KOPT-K1 (cell line): ENCODE results near the gene FCN1.

Experiments used
- H3K27ac ChIP-seq: fragments of 200-600 bp; sonication (generic); 2 replicates; pipeline ENCODE4 v1.5.1; 2016; ENCODE audit warnings: antibody characterized with exemption, mild to moderate bottlenecking, low read depth, low read length; ENCODE audit not compliant: poor library complexity, severe bottlenecking
- H3K36me3 ChIP-seq: fragments of 200-600 bp; sonication (generic); 2 replicates; pipeline ENCODE4 v1.5.1; 2017; ENCODE audit warnings: antibody characterized with exemption, mild to moderate bottlenecking, low read length, moderate library complexity; ENCODE audit not compliant: insufficient read depth
- H3K9me3 ChIP-seq: fragments of 200-600 bp; sonication (generic); 2 replicates; pipeline ENCODE4 v1.5.1; 2017; ENCODE audit warnings: antibody characterized with exemption, low read length, mild to moderate bottlenecking; ENCODE audit not compliant: insufficient read depth, poor library complexity, severe bottlenecking

Gene FCN1

DNA sequence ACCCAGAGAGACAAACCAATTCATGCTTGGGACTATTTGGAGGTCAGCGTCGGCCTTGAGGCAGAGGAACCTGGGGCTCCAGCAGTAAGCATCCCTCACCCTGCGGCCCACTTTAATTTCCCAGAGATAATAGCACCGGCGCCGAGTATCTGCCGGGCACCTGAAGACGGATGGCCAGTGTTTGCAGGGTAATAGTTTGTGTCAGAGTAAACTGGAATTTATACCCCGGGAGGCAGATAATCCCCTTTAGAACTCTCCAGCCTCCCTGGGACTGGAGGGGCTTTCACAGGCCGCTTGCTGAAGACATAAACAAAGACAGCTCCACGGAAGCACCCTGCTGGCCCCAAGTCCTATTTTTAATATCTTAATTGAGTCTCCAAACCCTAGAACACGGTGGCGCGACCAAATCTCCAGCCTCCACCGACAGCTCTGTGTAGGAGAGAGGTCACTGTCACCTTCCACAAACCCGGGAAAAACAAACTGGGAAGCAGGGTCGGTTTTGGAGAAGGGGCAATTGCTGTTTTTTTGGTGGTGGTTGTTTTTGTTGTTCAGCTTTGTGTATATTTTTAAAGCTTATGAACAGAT lies 17.4 kb upstream of the FCN1 start:
- Histone ChIP-seq H3K27ac (no peak overlapping the region), H3K9me3 (no peaks in the 10 kb centered on the region), H3K36me3 (no peaks in the 10 kb centered on the region)

- Histone ChIP-seq H3K9me3 (no peaks in the 10 kb centered on the region), H3K27ac (no peak overlapping the region), H3K36me3 (no peaks in the 10 kb centered on the region)
Observed at GRCh38 chr9:134933076-134933659, 15.5 kb upstream of the FCN1 start.

- Histone ChIP-seq H3K36me3 (no peaks in the 10 kb centered on the region), H3K9me3 (no peaks in the 10 kb centered on the region), H3K27ac (no peak overlapping the region)
Observed at GRCh38 chr9:134932606-134933005, 14.9 kb upstream of the FCN1 start.

DNA sequence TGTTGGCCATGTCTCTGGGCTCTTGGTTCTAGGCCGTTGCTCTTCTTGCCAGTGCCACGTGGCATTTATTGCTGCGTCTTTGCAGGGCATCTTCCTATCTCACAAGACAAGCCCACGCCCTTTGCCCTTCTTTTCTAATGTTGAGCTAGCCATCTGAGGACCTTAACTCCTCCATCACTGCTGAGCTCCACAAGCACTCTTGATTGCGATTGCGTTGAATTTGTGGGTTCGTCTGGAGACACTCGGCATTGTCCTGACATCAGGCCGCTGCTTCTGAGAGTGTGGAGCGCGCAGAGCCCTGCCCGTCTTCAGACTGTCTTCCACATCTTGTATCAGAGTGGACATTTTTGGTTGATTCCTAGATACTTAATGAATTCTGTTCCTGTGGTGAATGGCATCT lies 14.5 kb upstream of the FCN1 start:
- Histone ChIP-seq H3K36me3 (no peaks in the 10 kb centered on the region), H3K27ac (no peak overlapping the region), H3K9me3 (no peaks in the 10 kb centered on the region)

DNA sequence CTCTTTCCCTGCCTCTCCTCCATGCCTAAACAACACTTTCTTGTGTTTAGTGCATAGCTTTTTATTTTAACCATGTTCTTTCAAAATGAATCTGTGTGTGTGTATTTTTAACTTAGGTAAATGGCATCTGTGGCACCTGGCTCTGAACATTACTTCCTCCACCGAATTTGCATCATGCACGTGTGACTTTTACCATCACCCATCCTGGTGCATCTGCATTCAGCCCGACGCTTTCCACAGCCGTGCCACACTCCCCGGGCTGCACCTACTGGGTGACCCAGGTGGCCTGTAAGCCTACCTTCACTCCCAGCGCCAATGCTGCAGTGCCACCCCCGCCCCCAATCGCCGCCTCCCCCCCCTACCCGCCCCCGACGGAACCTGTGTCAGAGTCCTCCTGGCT lies 12.7 kb upstream of the FCN1 start:
- no peak overlapping the region for H3K27ac ChIP-seq
- no peaks in the 10 kb centered on the region for H3K36me3 ChIP-seq
- H3K9me3 ChIP-seq: no peaks in the 10 kb centered on the region

DNA sequence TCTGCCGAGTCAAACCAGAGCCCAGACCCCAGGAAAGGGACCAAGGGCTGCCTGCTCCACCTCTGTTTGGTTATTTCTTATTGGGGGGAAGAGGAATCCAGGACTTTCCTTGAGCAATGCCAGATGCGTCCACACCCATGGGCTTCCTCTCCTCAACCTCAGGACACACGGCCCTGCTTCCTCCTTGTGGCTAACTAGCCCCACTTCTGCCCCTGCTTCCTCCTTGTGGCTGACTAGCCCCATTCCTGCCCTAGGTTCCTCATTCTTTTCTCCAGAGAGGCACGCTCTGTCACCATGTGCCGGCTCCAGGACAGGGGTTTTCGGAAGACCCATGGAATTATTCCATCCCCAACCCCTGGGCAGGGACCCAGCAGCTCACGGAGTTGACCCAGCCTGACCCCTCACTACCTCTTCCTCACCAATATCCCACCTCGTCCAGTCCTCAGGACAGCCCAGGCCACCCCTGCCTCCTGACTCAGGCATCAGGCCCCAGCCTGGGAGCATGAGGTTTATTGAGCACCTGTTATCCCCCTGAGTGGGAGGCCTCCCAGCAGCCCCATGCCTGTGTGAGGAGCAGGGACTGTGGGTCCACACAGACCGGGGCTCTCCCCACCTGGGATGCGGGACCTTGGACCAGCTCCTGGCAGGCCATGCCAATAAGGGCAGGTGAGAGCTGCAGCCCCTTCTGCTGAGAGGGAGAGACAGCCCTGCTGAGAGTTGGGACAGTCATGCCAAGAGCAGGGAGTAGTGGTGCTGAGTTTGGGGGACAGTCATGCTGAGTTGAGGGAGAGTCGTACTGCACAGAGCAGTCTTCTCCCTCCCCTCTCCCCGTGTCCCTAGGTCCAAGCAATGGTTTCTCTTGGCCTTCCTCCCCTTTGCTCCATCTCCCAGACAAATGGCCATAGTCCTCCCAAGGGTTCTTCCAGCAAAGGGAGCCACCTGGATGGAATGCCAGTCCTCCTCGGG lies 11.8 kb upstream of the FCN1 start:
- H3K27ac ChIP-seq: no peak overlapping the region
- H3K9me3 ChIP-seq: no peaks in the 10 kb centered on the region
- H3K36me3 ChIP-seq: no peaks in the 10 kb centered on the region

DNA sequence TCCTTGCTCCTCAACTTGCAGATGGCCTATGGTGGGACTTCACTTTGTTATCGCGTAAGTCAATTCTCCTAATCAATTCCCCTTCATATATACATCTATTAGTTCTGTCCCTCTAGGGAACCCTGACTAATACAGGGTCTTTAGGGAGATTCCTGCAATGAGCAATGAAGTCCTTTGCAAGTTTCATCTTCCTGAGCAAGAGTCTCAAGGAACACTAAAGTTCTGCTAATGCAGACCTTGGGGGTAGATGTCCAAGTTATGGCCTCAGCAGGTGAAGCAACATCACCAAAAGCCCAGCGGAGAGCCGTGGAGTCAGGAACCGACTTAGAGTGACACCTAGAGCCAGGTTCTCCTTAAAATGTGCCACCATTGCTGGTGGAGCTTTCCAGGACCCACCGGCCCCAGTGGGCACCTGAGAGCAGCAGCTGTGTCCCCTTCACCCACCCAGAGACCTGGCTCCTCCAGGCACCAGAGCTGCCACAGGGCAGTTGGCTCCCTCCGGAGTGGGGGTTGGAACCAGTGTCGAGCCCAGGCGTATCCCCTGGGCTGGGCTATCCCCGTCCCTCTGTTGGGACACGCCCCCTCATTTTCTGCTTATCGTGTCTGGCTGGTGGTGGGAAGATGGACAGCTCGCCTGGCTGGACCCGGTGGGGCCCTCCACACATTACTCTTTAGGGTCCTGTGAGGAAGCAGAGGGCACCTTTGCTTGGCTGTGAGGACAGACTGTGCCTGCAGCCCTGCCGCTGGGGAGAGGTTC lies 10.9 kb upstream of the FCN1 start:
- Histone ChIP-seq H3K36me3 (no peaks in the 10 kb centered on the region), H3K9me3 (no peaks in the 10 kb centered on the region), H3K27ac (no peak overlapping the region)

GRCh38 chr9:134925011-134925511 lies 7.3 kb upstream of the FCN1 start:
- H3K36me3 ChIP-seq: no peaks in the 10 kb centered on the region
- H3K9me3 ChIP-seq: no peaks in the 10 kb centered on the region
- H3K27ac ChIP-seq: no peak overlapping the region

DNA sequence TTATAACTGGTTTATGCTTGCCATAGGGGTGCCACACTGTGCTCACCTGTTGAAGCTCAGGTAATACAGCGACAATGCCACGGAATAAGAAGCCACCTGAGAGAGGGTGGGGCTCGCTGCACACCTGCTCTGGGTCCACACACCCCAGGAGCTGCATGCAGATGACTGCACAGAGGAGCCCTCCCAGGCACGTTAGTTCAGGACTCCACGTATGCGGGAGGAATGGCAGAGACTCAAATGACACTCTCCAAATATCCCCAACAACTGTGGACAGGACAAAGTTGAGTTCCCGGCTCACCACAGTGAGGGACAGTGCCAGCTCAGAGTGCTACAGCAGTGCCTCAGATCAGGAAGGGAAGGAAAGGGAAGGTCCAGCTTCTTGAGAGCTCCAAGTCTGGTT lies 5.8 kb upstream of the FCN1 start:
- peaks cover 14% of the 10 kb centered on the region for H3K9me3 ChIP-seq
- no peak overlapping the region for H3K27ac ChIP-seq
- H3K36me3 ChIP-seq: no peaks in the 10 kb centered on the region

DNA sequence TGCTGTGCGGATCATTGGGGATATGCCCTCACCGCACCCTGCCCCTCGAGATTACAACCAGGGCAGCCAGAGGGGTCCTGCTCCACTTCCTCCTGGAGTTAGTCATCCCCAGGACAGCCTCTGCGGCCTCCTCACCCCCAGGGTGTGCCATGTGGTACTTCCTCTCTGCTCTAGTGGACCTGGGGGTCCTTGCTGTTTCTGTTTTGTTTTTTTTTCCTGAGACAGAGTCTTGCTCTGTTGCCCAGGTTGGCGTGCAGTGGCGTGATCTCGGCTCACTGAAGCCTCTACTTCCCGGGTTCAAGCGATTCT lies 5.2 kb upstream of the FCN1 start:
- Histone ChIP-seq H3K27ac (no peak overlapping the region), H3K36me3 (no peaks in the 10 kb centered on the region), H3K9me3 (peaks cover 14% of the 10 kb centered on the region)

- H3K27ac ChIP-seq: no peak overlapping the region
- no peaks in the 10 kb centered on the region for H3K36me3 ChIP-seq
- H3K9me3 ChIP-seq: peaks cover 14% of the 10 kb centered on the region
Observed at GRCh38 chr9:134922066-134922931, 4.6 kb upstream of the FCN1 start.

DNA sequence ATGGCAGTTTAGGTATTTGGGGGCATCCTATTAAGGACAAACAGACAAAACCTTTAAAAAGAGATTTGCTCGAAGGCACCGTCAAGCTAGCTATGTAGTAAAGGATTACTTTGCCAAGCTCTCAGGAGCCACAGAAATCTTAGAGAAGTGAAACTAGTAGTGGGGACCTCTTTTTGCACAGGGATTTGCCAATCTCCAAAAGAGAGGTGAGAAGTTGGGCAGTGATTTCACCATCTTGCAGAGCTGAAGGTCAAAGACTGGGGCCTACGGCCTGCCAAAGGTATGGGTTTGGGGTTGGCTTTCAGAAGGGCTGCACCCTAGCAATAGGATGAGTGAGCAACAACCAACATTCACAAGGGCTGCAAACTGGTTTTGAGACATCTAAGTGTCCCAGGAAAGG lies 1.6 kb upstream of the FCN1 start:
- no peak overlapping the region for H3K27ac ChIP-seq
- H3K9me3 ChIP-seq: peaks cover 14% of the 10 kb centered on the region
- no peaks in the 10 kb centered on the region for H3K36me3 ChIP-seq

DNA sequence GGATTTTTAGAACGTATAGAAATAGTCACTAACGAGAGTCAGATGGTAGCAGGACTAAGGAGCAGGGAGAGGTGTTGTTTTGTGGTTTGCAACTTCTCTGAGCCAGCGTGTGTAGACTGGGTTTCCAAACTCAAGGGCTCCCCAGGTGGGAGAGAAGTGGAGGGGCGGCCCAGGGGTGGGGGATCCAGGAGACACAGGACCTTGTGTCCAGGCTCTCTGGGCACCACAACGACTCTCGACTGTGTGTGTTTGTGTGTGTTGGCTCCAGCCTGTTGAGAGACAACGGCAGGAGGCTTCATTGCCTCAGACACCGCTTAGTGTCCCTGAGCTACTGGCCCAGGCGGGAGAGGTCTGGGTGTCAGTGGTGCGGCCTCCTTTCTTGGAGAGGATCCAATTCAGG lies 934 bp upstream of the FCN1 start:
- Histone ChIP-seq H3K9me3 (peaks cover 14% of the 10 kb centered on the region), H3K36me3 (no peaks in the 10 kb centered on the region), H3K27ac (no peak overlapping the region)

DNA sequence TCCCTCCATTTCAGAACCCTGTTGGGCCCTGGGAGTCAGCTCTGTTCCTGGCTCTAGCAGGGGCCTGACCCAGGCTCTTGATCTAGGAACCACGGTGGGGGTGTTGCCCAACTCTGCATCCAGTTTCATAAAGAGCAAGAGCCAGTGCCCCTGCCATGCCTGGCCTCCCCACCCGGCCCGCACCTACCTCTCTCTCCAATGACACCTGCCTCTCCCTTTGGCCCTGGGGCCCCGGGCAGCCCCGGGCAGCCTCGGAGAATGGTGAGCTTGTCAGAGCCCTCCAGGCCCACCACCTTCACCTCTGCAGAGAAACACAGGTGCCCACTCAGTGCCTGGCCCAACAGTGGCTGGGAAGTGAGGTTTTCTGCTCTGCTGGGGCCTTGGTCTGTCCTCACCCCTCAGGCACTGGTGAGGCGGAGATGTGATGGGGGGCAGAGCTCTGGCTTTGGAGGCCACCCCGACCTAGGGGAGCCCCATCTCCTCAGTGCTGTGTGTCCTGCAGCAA lies 1.5 kb downstream of the FCN1 start:
- H3K27ac ChIP-seq: no peak overlapping the region
- peaks cover 14% of the 10 kb centered on the region for H3K9me3 ChIP-seq
- no peaks in the 10 kb centered on the region for H3K36me3 ChIP-seq
